Activated T-helper 1 cell treated with anti-CD3 and anti-CD28 coated beads, Interleukin-2, amount 50 U/mL, for 16 hours (primary cell): ENCODE results near the gene ALKBH5.
A peak's percentile ranks its signal among the peaks of the same experiment; 100 is the strongest.

Experiments
- DNase-seq, 2 donors: peaks; one replicate each; pipeline ENCODE4 v3.0.0-alpha.2; 2020; ENCODE audit warnings: low read depth in 1 of 2, low spot score in 1 of 2

Gene ALKBH5

GRCh38 chr17:18157354-18157985 is 26.2 kb upstream of the ALKBH5 start:
- no peak for DNase-seq

DNA sequence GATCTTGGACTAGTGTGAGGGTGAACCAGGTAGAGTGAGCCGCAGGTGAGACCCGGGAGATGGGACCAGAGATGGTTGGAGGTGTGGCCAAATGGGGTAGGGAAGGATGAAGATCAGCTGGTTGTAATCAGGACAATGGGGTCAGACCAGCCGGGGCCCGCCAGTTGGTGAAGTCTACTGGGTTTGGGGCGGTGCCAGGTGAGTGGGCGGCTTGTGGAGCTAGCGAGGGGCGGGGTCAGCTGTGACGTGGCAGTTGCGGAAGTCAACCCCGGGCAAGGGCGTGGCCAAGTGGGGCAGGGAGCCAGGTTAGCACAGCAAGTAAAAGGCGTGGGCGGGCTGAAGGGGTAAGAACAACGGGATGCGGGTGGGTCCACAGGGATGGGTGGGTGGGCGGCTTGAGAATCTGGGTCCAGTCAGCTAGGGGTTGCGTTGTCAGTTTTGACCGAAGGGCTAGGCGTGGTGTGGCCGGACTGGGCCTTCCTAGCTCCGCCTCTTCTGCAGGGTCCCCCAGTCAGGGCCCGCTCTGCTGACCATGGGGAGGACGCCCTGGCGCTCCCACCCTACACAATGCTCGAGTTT is 25.5 kb upstream of the ALKBH5 start:
- peak; percentile 84 to 90 for DNase-seq

- no peak for DNase-seq
These were observed 24.0 kb upstream of the ALKBH5 start for GRCh38 chr17:18159551-18160120.

DNA sequence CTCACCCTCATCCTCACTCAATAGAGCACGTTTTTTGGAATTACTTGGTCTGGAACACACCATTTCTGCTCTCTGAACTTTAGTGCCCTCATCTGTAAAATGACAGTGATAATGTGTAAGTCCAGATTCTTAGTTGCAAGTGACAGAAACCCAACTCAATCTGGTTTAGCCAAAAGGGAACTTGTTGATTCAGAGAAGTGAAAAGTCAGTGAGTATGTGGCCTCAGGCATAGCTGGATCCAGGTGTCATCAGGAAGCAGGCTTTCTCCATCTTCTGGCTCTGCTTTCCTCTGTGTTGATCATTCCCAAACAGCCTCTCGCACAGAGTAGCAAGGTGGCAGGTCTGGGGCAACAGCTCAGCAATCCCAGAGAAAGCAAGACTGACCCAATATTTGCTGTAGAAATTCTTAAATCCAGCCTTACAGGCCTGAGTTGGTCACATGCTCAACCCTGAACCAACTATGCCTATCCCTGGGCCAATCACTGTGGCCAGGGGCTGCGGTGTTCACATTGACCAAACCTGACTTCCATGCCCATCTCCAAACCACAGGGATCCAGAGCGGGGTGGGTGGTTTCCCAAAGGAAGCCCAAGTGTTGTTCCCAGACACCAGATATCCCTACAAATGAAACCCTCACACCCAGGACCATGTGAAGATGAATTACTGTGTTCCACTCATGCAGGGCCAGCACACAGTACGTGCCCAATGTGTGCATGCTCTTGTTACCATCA is 23.3 kb upstream of the ALKBH5 start:
- no peak for DNase-seq

DNA sequence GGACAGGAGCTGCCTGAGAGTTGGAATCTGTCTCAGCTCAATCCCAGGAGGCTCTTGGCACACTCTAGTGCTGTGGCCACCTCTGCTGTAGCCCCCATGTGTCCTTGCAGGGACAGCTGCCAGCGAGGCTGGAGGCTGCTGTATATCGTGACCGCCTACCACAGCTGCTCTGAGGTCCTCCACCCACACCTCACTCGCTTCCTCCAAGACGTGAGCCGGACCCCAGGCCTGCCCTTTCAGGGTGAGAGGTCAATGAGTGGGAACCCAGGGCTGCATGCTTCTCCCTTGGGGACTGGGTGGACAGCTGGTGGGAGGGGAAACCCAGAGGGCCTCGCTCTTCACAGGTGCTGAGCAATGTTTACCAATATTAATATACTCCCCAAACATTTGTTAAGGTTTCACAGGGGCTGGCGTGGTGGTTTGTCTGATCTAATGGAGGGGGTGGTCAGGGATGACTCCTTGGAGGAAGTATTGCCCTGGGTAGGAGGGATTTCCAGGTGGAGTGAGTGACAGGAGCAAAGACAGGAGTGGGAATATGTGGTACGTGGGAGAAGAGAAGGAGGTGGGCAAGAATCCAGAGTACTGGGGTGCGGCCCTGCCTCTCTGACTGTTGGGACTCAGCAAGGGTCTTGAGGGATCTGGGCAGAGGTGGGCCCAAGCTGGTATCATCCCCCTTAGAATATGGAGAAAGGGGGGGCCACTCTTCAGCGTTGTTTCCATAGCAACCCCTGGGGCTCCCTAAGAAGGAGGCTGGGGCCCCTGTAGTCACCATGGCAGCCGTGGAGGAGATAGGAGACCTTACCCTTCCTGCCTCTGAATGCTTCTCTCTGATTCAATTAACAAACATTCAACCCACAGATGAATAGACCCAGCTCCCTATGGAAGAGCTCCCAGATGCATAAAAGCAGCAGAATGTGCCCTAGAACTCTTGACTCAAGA is 22.2 kb upstream of the ALKBH5 start:
- DNase-seq = no peak

GRCh38 chr17:18163547-18163946 is 20.1 kb upstream of the ALKBH5 start:
- DNase-seq = no peak

GRCh38 chr17:18166894-18167293 is 16.7 kb upstream of the ALKBH5 start:
- DNase-seq = no peak

DNA sequence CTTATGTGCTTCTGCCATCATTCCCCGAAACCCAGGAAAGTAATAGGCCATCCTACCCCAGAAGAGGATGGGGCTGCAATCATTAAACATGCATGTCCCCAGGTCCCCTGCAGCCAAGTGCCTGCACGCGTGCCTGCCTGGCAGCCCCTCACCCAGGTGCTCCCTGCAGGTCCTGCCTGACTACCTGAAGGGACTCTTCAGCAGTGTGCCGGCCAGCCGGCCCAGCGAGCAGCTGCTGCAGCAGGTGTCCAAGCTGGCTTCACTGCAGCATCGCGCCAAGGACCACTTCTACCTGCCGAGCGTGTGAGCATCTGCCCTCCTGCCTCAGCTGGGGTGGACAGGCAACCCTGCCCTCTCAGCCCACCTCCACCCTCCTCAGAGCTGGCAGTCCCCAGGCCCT is 16.2 kb upstream of the ALKBH5 start:
- DNase-seq = no peak

DNA sequence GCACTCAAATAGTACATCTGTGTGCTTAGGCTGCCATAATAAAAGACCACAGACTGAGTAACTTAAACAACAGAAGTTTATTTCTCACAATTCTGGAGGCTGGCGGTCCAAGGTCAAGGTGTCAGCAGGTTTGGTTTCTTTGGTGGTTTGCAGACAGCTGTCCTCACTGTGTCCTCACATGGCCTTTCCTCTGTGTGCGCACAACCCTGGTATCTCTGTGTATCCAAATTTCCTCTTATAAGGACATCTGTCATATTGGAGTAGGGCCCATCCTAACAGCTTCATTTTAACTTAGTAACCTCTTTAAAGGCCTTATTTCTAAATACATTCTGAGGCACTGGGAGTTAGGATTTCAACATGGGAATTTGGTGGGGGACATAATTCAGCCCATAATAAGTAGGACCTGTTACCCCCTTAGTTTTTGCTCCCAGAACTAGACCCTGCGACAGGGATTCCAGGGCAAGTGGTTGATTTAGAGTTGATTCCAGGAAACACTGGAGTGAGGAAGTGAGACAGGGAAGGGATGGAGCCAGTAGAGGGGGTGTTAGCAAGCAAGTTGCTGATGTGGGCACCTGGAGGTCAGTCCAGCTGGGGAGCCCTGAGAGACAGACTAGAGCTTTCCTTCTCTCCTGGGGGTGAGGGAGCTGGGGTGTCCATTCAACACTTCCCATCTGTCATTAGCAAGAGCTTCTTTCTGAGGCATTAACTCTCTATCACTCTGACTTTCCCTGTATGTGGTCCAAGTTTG is 10.9 kb upstream of the ALKBH5 start:
- DNase-seq = no peak

DNA sequence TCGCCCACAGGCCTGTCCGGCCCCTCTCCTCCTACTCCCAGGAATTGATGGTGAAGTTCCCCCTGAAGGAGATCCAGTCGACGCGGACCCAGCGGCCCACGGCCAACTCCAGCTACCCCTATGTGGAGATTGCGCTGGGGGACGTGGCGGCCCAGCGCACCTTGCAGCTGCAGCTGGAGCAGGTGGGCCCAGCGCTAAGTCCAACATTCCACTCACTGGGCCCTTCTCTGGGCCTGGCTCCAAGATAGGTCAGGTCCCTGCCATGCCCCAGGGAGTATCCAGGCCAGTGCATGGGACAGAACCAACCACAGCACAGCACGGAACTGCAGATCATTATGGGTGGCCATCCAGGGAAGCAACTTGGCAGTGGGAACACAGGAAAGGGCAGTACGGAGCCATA is 9.9 kb upstream of the ALKBH5 start:
- no peak for DNase-seq

GRCh38 chr17:18176176-18176575 is 7.5 kb upstream of the ALKBH5 start:
- DNase-seq = no peak

DNA sequence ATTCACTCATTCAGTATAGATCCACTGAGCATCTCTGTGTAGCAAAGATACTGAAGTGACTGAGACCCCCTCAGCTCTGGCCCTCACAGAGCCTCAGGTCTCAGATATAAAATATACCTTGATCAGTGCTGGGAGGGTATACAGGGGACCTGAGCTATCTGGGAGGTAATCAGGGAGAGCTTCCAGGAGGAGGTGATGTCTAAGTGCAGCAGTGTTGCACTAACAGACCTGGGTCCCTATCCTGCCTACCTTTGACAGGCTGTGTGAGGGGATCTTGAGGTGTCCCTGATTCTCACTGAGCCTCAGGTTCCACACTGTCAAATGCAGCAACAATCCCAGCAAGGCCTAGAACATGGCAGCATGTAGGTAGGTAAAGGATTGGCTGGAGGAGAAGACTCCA is 6.5 kb upstream of the ALKBH5 start:
- DNase-seq = no peak

GRCh38 chr17:18177722-18178121 is 5.9 kb upstream of the ALKBH5 start:
- DNase-seq = no peak

DNA sequence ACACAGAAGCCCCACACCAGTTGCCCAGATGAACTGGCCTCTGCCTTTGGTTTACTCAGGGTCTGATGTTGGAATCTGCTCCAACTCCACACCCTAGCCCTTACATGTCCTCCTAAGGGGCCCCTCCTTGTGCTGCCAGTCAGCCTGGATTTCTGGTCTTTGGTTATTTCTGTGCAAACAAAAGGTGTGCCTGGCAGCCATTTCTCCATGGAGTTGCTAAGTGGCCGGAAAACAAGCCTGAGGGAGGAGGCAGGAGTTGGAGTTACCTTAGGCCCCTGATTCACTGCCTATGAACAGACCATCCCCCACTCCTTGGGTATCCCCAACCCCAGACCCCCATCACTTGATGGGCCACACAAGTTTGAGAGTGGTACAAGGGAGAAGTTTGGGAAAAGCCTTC is 4.4 kb upstream of the ALKBH5 start:
- DNase-seq = no peak

- no peak for DNase-seq
These were observed 3.8 kb upstream of the ALKBH5 start for GRCh38 chr17:18179804-18180203.

- no peak for DNase-seq
These were observed 2.3 kb upstream of the ALKBH5 start for GRCh38 chr17:18181358-18181757.

DNA sequence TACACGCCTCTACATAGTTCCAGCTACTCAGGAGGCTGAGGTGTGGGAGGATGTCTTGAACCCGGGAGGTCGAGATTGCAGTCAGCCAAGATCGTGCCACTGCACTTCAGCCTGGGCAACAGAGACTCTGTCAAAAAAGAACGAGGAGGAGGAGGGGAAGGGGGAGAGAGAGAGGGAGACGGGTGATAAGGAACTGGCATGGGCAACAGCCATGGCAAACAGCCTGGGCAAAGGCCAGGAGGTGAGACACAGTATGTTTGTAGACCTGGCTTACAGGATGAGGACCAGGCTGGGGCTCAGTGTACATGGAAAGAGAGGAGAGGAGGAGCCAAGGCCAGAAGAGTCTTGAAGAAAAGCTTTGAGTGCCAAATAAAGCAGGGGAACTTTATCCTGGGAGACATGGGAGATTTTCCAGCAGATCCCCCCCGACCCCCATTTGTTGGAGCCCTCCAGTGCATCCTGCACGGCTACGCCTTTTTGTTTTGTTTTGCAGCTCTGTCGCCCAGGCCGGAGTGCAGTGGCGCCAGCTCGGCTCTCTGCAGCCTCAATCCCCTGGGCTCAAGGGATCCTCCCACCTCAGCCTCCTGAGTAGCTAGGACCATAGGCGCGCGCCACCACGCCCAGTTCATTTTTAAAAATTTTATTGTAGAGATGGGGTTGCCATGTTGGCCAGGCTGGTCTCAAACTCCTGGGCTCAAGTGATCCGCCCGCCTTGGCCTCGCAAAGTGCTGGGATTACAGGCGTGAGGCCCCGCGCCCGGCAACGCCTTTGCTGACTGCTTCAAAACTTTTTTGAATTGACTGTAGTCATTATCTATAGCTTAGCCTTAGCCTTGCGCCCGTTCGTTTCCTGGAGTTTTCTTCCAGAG is 1.3 kb upstream of the ALKBH5 start:
- peak in 1 of 2 donors; percentile 8 for DNase-seq

DNA sequence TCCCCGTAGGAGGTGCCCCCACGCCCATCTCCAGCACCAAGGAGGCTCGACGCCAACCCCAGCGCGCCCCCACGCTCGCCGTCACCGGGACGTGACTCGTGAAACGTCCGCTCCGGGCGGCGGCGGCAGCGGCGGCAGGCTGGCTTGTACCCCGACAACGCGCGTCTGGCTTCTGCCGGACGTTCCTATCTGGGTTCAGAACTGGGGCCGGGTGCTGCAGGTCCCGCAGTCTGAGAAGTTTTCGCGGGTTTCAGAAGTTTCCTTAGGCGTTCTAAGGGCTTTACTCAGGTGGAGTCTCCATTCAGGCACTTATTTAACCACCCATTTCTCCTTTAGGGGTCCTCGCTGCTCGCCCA is 672 bp upstream of the ALKBH5 start:
- DNase-seq = peak; percentile 63 to 72

DNA sequence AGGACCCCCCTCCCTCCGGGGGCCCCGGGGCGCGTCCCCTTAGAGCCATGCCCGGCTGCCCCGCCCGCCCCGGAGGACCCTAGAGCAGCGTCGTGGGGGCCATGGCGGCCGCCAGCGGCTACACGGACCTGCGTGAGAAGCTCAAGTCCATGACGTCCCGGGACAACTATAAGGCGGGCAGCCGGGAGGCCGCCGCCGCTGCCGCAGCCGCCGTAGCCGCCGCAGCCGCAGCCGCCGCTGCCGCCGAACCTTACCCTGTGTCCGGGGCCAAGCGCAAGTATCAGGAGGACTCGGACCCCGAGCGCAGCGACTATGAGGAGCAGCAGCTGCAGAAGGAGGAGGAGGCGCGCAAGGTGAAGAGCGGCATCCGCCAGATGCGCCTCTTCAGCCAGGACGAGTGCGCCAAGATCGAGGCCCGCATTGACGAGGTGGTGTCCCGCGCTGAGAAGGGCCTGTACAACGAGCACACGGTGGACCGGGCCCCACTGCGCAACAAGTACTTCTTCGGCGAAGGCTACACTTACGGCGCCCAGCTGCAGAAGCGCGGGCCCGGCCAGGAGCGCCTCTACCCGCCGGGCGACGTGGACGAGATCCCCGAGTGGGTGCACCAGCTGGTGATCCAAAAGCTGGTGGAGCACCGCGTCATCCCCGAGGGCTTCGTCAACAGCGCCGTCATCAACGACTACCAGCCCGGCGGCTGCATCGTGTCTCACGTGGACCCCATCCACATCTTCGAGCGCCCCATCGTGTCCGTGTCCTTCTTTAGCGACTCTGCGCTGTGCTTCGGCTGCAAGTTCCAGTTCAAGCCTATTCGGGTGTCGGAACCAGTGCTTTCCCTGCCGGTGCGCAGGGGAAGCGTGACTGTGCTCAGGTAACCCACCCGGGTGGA is 759 bp downstream of the ALKBH5 start:
- peak; percentile 40 to 57 for DNase-seq
